Breast epithelium (tissue), 3 donors: ENCODE results near the gene RXFP1.

ENCODE experiments used
- POLR2AphosphoS5 ChIP-seq, 3 donors: sonication (generic); formaldehyde crosslinking; IDR thresholded peaks; one replicate each; pipeline ENCODE4 v1.6.1; 2017; ENCODE audit warnings: antibody characterized with exemption in 3 of 3
- TF ChIP-seq, protein P1 (sequence below), 3 donors: fragments of 450-650 bp; IDR thresholded peaks; one replicate each; pipeline ENCODE4 v1.5.1; 2016 to 2017; ENCODE audit warnings: antibody characterized with exemption in 3 of 3, mild to moderate bottlenecking in 3 of 3, moderate library complexity in 3 of 3

DNA sequence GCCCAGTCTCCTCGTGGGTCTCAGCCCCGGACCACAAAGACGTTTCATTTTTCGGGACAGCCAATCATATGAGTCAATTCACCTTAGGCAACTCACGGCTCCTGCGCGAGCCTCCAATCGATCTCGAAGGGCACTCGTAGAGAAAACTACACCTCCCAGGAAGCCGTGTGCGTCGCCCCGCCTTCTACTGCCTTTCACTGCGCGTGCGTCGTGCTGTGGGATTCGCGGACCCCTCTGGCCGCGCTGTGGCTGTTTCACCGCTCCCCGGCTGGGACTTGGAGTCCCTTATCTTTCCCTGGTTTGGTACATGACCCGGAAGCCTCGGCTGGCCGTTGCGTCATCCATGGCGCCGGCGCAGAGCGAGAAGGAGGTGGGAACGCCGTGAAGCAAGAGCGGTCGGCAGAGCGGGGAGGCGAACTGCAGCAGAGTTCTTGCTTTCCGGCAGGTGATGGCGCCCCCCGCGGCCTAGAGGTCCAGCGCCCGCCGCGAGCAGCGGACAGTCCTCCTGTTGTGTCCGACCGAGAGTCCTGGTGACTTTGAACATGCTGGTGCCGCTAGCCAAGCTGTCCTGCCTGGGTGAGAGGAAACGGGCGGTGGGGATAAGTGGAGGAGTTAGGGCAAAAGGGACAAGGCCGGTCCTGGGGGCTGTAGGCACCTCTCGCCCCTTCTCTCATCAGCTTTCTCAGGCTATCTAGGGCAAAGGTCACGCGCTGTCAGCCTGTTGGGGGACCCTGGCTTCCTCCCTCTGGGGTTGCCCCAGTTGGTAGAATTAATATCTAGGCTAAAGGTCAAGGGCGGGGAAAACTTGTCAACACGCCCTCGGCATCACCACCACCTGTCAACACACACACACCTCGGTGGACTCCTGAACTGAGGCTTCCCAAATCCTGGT, 150.5 kb downstream of the RXFP1 start, which contains the start of gene ETFDH:
- TF ChIP-seq, protein P1, sequence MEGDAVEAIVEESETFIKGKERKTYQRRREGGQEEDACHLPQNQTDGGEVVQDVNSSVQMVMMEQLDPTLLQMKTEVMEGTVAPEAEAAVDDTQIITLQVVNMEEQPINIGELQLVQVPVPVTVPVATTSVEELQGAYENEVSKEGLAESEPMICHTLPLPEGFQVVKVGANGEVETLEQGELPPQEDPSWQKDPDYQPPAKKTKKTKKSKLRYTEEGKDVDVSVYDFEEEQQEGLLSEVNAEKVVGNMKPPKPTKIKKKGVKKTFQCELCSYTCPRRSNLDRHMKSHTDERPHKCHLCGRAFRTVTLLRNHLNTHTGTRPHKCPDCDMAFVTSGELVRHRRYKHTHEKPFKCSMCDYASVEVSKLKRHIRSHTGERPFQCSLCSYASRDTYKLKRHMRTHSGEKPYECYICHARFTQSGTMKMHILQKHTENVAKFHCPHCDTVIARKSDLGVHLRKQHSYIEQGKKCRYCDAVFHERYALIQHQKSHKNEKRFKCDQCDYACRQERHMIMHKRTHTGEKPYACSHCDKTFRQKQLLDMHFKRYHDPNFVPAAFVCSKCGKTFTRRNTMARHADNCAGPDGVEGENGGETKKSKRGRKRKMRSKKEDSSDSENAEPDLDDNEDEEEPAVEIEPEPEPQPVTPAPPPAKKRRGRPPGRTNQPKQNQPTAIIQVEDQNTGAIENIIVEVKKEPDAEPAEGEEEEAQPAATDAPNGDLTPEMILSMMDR (IDR thresholded peaks at IDR 0.05), result peak; percentile 30 to 65 (median 63)
- TF ChIP-seq POLR2AphosphoS5 (IDR thresholded peaks at IDR 0.05), result peak; percentile 94 to 95 (median 95)
